ENCODE results near the gene BPIFB4. TPM values are rescaled to one million over a fixed set of nuclear protein-coding genes. Genes with fewer than 3 reads are reported as not detected.
"Not testable (repeated sequence)": the region's sequence is repeated elsewhere in the genome, so short reads cannot be mapped to it uniquely, and the experiment has no call there.

BPIFB4 gene
- total RNA-seq, 1 donor from 2014 or later, result not detected

GRCh38 chr20:33097001-33097400 is 17.6 kb downstream of the BPIFB4 start:
- Mint-ChIP-seq H3K36me3 (ENCODE audit: low read depth) (no peaks in the 10 kb centered on the region), H3K4me1 (no peaks in the 10 kb centered on the region), H3K27me3 (peaks cover 3% of the 10 kb centered on the region), H3K4me3 (no peak overlapping the region), H3K9me3 (peaks cover 3% of the 10 kb centered on the region), H3K27ac (no peak overlapping the region)
- ChIA-PET CTCF (interaction anchor here (2.0 kb wide), 1 partner anchor 188 kb away, joined by 4 read pairs; no protein-coding TSS in a partner anchor), POLR2A (no interaction called here)
- ATAC-seq (ENCODE audit: low read depth) (no peak), DNase-seq (no peak)
- intact Hi-C loops (cut with micrococcal nuclease), result loop anchor here (5.0 kb wide), 1 partner anchor 200 kb away; no protein-coding TSS in a partner anchor
- TF ChIP-seq, protein P1, sequence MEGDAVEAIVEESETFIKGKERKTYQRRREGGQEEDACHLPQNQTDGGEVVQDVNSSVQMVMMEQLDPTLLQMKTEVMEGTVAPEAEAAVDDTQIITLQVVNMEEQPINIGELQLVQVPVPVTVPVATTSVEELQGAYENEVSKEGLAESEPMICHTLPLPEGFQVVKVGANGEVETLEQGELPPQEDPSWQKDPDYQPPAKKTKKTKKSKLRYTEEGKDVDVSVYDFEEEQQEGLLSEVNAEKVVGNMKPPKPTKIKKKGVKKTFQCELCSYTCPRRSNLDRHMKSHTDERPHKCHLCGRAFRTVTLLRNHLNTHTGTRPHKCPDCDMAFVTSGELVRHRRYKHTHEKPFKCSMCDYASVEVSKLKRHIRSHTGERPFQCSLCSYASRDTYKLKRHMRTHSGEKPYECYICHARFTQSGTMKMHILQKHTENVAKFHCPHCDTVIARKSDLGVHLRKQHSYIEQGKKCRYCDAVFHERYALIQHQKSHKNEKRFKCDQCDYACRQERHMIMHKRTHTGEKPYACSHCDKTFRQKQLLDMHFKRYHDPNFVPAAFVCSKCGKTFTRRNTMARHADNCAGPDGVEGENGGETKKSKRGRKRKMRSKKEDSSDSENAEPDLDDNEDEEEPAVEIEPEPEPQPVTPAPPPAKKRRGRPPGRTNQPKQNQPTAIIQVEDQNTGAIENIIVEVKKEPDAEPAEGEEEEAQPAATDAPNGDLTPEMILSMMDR (IDR thresholded peaks at IDR 0.05), result no peak

GRCh38 chr20:33099843-33100538 is 20.5 kb downstream of the BPIFB4 start:
- TF ChIP-seq, protein P1 (IDR thresholded peaks at IDR 0.05), result no peak
- Mint-ChIP-seq H3K4me3 (no peak overlapping the region), H3K4me1 (no peaks in the 10 kb centered on the region), H3K27ac (no peak overlapping the region), H3K36me3 (ENCODE audit: low read depth) (no peaks in the 10 kb centered on the region), H3K9me3 (peaks cover 3% of the 10 kb centered on the region), H3K27me3 (peaks cover 3% of the 10 kb centered on the region)
- ChIA-PET CTCF (interaction anchor here (1.4 kb wide), 1 partner anchor 198 kb away, joined by 6 read pairs; no protein-coding TSS in a partner anchor), POLR2A (no interaction called here)
- ATAC-seq (ENCODE audit: low read depth) (no peak), DNase-seq (no peak)
- intact Hi-C loops (cut with micrococcal nuclease), result loop anchor here (5.0 kb wide), 1 partner anchor 197 kb away; no protein-coding TSS in a partner anchor

- ATAC-seq (ENCODE audit: low read depth), result no peak
- Mint-ChIP-seq H3K4me1 (no peaks in the 10 kb centered on the region), H3K36me3 (ENCODE audit: low read depth) (no peaks in the 10 kb centered on the region), H3K4me3 (no peak overlapping the region), H3K9me3 (peaks cover 3% of the 10 kb centered on the region), H3K27me3 (peaks cover 5% of the 10 kb centered on the region), H3K27ac (no peak overlapping the region)
- CTCF ChIA-PET, result no interaction called here
- no peak for DNase-seq
- intact Hi-C loops (cut with micrococcal nuclease), result no loop called here
- TF ChIP-seq, protein P1 (IDR thresholded peaks at IDR 0.05), result no peak
- POLR2A ChIA-PET, result no interaction called here
Measured at GRCh38 chr20:33103556-33103955, 24.1 kb downstream of the BPIFB4 start.

DNA sequence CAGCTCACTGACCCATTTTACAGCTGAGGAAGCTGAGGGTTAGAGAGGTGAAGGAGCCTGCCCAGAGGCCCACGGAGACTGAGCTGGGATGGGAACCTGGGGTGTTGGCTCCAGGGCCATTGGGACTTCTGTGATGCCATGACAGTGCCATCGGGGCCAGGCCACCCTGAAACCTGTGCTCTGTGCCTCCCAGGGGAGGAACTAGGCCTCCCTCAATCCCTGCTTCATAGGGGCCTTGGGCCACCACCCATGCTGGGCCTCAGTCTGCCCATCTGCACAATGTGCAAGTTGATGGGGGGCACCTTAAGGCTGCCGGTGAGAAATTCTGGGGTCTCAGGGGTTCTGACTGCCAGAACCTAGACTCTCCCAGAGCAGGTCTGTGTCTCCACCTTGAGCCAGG is 24.9 kb downstream of the BPIFB4 start:
- Mint-ChIP-seq H3K27me3 (peaks cover 5% of the 10 kb centered on the region), H3K9me3 (no peaks in the 10 kb centered on the region), H3K4me1 (no peaks in the 10 kb centered on the region), H3K27ac (no peak overlapping the region), H3K4me3 (no peak overlapping the region), H3K36me3 (ENCODE audit: low read depth) (no peaks in the 10 kb centered on the region)
- CTCF ChIA-PET, result no interaction called here
- DNase-seq, result no peak
- TF ChIP-seq, protein P1 (IDR thresholded peaks at IDR 0.05), result no peak
- POLR2A ChIA-PET, result no interaction called here
- no peak for ATAC-seq (ENCODE audit: low read depth)
- intact Hi-C loops (cut with micrococcal nuclease), result no loop called here

DNA sequence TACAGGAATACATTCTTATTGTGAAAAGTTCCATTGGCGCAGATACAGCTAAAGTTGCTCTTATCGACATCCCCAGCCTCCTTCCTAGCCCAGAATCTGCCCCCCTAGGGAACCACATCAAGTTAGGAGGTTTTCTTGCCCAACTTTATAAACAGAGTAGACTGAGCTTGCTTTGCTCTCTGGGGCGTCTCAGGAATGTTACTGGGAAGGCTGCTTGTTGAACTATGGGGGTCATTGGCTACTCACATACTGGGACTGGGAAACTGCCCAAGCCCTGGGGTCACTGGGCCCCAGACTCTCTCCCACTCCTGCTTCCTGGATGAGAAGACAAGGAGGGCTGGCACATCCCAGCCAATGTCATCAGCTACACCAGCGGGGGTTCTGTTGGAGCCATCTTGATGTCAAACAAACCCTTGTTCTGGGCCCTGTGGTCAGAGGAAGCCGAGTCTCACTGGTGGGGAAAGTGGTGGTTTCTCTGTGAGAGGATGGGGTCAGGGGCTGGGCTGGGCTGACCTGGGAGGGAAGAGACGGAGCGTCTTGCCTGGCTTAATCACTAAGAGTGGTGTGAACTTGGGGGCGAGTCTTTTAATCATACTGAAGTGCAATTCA is 26.0 kb downstream of the BPIFB4 start:
- ChIA-PET POLR2A (no interaction called here), CTCF (no interaction called here)
- intact Hi-C loops (cut with micrococcal nuclease), result no loop called here
- Mint-ChIP-seq H3K27ac (no peak overlapping the region), H3K9me3 (no peaks in the 10 kb centered on the region), H3K36me3 (ENCODE audit: low read depth) (no peaks in the 10 kb centered on the region), H3K4me1 (no peaks in the 10 kb centered on the region), H3K4me3 (no peak overlapping the region), H3K27me3 (peaks cover 5% of the 10 kb centered on the region)
- DNase-seq, result no peak
- ATAC-seq (ENCODE audit: low read depth), result no peak
- TF ChIP-seq, protein P1 (IDR thresholded peaks at IDR 0.05), result no peak

DNA sequence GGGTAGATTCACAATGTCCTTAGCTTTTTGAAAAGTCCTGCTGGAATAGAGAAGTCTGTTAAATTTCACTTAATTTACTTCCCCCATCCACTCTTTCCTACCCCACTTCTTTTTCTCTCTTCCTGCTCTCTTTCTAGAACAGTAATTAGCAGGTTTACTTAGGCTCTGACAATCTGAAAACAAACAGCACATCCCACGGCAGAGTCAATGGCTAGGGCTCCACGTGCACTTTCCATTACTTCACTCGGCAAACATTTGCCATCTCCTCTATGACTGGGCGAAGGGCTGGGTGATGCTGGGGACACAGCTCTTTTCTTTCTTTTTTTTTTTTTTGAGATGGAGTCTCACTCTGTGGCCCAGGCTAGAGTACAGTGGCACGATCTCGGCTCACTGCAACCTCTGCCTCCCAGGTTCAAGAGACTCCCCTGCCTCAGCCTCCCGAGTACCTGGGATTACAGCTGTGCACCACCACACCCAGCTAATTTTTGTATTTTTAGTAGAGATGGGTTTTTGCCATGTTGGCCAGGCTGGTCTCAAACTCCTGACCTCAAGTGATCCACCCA is 26.7 kb downstream of the BPIFB4 start:
- H3K27ac Mint-ChIP-seq; H3K36me3 Mint-ChIP-seq (ENCODE audit: low read depth); DNase-seq; H3K4me3 Mint-ChIP-seq; CTCF ChIA-PET; H3K4me1 Mint-ChIP-seq; POLR2A ChIA-PET; intact Hi-C loops (cut with micrococcal nuclease); H3K27me3 Mint-ChIP-seq; ATAC-seq (ENCODE audit: low read depth); H3K9me3 Mint-ChIP-seq: not testable (repeated sequence)
